NCI-H128 (cell line): ENCODE results near the gene CHD5.

Experiments
- DNase-seq: peaks from one replicate; lab custom pipeline; 2025; ENCODE audit not compliant: unreplicated experiment; lab: John Stamatoyannopoulos, UW

CHD5 gene

GRCh38 chr1:6113745-6114144 lies 66.4 kb downstream of the CHD5 start:
- DNase-seq, result no peak

- DNase-seq, result no peak
Observed at GRCh38 chr1:6113116-6113515, 67.0 kb downstream of the CHD5 start.

- no peak for DNase-seq
Observed at GRCh38 chr1:6112690-6113005, 67.5 kb downstream of the CHD5 start.

DNA sequence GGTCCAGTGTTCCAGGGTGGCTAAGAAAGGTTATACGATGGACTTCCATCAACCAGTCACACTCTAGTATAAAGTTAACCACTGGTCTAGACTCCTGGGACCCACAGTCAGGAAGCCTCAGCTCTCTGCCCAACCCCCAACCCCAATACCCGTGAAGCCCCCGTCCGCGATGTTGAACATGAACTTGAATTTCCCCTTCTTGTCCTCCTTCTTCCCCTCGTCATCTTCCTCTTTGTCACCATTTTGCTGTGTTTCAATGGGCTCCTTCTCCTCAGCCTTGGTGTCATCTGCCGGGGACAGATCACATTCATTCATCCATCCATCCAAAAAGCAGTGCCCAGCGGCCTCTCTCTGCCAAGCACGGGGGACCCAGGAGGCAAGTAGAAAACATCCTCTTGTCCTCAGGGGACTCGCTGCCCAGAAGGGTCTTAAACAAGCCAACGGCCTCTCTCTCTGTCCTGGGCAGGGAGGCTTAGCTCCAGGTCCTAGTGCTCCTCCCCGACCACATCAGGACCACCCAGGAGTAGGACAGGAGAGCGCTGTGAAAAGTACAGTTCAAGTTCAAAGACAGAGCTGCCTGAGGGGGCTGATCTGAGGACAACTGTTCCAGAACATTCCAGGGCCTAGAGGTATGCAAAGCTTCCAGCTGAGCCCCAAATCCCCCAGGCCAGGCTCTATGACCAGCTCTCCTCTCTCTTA lies 68.0 kb downstream of the CHD5 start:
- no peak for DNase-seq

DNA sequence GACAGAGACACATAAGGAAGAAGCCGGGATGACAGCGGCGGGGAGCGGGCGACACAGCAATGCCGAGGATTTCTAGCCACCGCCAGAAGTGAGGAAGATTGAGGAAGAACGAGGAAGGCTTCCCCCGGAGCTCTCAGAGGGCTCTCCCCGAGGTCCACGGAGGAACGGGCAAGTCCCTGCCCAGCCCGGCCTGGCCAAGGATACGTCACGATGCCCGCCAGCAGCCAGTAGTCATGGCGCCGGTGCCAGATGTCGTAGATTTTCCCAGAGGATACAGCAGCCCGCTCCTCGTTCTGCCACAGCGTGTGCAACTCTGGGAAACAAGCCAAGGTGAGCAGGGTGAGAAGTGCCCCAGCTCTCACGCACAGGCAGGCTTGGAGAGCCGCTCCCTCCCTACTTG lies 68.5 kb downstream of the CHD5 start:
- DNase-seq, result peak; percentile 61

- no peak for DNase-seq
Observed at GRCh38 chr1:6110326-6110725, 69.8 kb downstream of the CHD5 start.

- no peak for DNase-seq
Observed at GRCh38 chr1:6109688-6110087, 70.4 kb downstream of the CHD5 start.

DNA sequence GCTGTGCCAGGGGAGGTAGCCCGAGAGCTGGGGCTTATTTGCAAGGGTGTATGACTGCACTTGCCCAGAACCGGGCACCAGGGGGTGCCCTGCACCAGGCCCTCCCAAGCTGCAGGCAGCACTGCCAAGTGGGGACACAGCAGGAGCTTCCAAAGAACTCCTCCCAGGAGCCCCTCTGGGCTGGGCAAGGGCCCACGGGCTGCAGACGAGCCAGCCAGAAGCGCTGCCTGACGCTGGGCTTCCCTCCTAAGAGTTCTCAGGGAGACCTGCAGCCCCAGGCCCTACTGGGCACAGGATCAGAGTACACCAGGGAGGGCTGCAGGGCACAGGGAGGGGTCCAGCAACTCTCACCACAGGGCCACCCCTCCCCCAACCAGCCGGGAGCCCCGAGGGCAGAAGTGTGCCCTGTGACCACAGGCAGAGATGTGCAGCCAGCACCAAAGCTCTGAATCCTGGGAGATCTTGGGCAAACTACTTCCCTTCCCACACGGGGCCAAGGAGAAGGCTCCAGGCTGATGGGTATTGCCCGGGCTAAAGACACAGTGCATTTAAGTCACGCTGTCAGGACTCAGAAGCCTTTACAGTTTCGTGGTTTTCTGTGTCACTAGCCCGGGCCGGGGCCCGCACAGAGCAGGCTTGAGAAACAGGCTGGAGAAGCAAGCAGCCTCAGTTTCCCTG lies 71.0 kb downstream of the CHD5 start:
- DNase-seq, result peak; percentile 42

DNA sequence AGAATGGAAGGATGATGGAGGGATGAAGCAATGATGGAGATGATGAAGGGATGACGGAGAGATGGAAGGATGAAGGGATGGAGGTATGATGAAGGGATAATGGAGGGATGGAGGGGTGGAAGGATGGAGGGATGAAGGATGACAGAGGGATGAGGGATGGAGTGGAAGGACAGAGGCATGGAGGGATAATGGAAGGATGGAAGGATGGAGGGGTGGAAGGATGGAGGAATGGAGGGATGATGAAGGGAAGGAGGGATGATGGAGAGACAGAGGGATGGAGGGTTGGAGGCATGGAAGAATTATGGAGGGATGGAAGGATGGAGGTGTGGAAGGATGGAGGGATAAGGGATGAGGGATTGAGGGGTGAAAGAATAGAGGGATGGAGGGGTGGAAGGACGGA lies 71.6 kb downstream of the CHD5 start:
- DNase-seq, result no peak

- DNase-seq, result no peak
Observed at GRCh38 chr1:6107409-6108356, 72.4 kb downstream of the CHD5 start.

- DNase-seq, result no peak
Observed at GRCh38 chr1:6106977-6107376, 73.1 kb downstream of the CHD5 start.

- DNase-seq, result no peak
Observed at GRCh38 chr1:6106321-6106731, 73.8 kb downstream of the CHD5 start.

DNA sequence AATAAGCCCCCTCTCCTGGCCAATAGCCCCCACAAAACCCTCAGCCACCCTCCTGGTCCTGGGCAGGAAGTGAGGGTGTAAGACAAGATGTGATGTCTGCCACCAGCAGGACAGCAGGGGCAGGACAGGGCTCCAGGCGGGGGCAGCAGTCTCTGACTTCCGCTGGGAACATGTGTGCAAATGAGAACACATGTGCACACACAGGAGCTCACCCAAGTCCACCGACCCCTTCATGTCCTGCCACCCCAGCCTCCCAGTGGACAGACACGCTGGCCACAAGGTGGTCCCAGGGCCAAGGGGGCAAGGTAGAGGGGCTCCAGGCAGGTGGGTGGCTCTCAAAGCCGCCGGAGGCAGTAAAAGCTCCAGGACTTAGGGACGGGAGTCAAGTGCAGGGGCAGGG lies 74.4 kb downstream of the CHD5 start:
- DNase-seq, result no peak

DNA sequence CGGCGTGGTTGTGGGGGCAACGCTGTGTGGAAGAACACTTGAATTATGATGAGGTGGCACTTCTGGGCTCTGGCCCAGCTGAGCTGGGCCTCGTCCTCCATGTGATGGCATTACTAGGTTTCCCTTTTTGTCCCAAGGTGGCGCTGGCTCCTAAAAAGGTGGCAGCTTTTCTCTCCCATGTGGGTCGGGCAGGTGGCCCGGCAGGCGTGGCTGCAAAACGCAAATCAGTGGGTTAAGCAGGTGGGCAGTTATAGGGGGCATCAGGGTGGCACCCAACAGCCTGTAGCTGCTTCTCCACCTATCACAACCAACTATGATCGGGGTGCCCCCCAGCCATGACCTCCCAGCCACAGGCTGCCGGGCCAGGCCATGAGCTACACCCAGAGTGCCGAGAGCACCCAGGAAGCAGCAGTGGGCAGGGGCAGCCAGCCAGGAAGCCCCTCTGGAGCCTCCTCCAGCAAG lies 74.9 kb downstream of the CHD5 start:
- no peak for DNase-seq

DNA sequence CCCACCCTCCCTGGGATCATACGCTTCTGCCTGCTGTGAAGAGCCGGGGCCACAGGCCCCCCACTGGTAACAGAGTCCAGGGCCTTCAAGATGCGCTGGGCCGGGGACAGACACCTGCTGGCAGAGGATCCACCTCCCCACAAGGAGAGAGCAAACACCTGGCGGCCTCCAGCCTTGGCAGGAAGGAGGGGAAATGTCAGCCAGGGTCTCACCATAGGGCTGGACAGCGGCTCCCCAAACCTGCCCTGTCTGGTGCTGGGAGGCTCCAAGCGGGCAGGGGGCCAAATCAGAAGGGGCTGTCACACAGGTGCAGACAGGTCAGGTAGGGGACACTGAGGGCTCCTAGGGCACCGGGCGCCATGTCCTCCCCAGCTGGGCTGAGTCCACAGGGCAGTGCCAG lies 75.5 kb downstream of the CHD5 start:
- no peak for DNase-seq

- DNase-seq, result no peak
Observed at GRCh38 chr1:6103854-6104530, 76.1 kb downstream of the CHD5 start.

DNA sequence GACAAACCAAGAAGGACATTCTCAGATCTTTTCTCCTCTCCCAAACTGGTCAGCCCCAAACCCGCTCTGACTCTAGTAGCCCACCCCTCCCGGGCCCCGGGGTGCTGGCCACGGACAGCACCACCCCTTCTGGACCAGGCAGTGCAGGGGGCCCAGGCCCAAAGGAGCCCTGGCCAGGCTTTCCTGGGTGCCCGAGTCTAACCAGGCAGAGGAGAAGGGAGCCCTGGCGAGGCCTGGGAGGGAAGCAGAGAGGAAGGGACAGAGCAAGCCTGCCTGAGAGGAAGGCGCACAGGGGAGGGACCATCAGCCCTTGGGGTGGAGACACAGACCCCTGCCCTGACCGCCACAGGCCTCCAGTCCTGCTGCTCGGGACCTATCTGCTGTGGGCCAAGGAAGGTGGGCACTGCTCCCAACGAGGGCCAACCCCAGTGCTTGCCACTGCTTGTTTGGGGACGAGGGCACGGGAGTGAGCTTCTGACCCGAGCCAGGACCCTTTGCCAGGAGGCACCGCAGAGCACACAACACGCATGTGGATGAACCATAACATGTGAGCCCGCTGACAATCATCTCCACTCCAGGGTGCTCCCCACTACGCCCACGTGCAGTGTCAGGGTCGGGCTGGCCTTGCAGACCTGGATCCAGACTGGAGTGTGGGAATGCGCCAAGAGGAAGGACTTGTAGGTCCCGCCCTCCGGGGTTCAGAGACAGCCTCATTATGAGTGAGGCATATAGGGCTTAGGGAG lies 76.8 kb downstream of the CHD5 start:
- DNase-seq, result no peak

GRCh38 chr1:6102532-6102845 lies 77.6 kb downstream of the CHD5 start:
- no peak for DNase-seq

DNA sequence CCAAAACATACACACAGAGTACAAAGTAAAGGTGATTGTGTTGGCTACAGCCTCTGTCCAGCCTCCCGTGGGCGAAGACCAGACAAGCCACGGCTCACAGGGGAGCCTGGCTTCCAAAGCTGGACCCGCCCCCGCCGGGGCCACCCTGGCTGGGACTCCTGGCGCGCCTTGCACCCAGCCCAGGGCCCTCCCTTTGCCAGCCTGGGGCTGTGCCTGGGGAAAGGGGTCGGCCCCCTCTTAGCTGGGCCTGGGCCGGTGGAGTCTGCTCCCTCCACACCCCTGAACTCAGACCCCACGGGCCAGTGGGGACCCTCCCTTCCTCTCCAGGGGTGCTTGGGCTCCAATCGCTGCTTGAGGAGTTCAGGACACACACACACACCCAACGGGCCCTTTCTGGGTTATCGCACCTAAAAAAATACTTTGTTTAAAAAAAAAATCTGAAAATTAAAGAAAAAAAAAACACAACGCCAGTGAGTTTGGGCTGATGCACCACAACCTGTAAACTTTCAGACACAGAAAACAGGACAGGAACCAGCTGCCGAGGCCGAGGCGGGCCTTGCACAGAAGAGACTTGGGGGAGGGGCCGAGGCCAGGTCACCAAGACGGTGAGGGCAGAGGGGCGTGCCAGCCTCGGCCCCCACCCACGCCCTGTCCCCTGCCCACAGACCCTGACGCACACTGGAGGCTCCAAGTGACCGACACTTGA lies 78.1 kb downstream of the CHD5 start:
- no peak for DNase-seq
